Testis (tissue), 2 donors: ENCODE results near the gene IKBIP.

Source experiments
- POLR2A ChIP-seq: fragments of 450-650 bp; IDR thresholded peaks from one replicate; pipeline ENCODE4 v1.6.1; 2017; ENCODE audit warnings: antibody characterized with exemption, mild to moderate bottlenecking, moderate library complexity
- TF ChIP-seq, protein P1 (sequence below), 3 experiments: fragments of 450-650 bp in 2 of 3; fragments of 200-600 bp in 1 of 3; sonication (generic) in 1 of 3; IDR thresholded peaks; one replicate each; pipeline ENCODE4 v1.5.1; 2016 to 2019; ENCODE audit warnings: antibody characterized with exemption in 3 of 3, mild to moderate bottlenecking in 2 of 3, moderate library complexity in 1 of 3

DNA sequence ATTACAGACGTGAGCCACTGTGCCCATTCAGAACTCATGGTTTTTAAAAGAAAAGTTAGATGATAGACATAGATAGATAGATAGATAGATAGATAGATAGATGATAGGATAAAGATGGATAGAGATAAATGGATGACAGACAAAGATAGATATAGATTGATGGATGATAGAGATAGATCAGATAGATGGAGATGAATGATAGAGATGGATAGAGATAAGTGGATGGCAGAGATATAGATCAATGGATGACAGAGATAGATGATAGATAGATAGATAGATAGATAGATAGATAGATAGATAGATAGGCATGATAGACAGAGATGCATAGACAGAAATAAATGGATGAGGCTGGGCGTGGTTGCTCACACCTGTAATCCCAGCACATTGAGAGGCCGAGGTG is 64.8 kb downstream of the IKBIP start:
- TF ChIP-seq, protein P1, sequence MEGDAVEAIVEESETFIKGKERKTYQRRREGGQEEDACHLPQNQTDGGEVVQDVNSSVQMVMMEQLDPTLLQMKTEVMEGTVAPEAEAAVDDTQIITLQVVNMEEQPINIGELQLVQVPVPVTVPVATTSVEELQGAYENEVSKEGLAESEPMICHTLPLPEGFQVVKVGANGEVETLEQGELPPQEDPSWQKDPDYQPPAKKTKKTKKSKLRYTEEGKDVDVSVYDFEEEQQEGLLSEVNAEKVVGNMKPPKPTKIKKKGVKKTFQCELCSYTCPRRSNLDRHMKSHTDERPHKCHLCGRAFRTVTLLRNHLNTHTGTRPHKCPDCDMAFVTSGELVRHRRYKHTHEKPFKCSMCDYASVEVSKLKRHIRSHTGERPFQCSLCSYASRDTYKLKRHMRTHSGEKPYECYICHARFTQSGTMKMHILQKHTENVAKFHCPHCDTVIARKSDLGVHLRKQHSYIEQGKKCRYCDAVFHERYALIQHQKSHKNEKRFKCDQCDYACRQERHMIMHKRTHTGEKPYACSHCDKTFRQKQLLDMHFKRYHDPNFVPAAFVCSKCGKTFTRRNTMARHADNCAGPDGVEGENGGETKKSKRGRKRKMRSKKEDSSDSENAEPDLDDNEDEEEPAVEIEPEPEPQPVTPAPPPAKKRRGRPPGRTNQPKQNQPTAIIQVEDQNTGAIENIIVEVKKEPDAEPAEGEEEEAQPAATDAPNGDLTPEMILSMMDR (IDR thresholded peaks at IDR 0.05), result no peak
- TF ChIP-seq POLR2A, result no peak
